Stimulated activated naive CD8-positive, alpha-beta T cell treated with anti-CD3 and anti-CD28 coated beads, Interleukin-15, Interleukin-2, amounts not matched to agents 100 U/mL and 50 U/mL, for 24 hours (primary cell): ENCODE measurements around the gene SLC2A4.
"Not testable (repeated sequence)": the region's sequence is repeated elsewhere in the genome, so short reads cannot be mapped to it uniquely, and the experiment has no call there.

Experiments used
- ATAC-seq: fragments of 150-1000 bp; cut with Tn5 transposase; one replicate; pipeline ENCODE4 v1.10.0; 2021
- DNase-seq: peaks from one replicate; pipeline ENCODE4 v3.0.0; 2021

Gene SLC2A4

GRCh38 chr17:7281074-7281952, at the start of gene SLC2A4:
Gene SLC2A4, plus strand, starts transcription at chr17:7281718. Its CDS starts 217 bp downstream, at chr17:7281935.
- DNase-seq (peak; percentile 96), ATAC-seq (peak; percentile 80)

GRCh38 chr17:7232114-7232513, 49.4 kb upstream of the SLC2A4 start:
- ATAC-seq, result no peak
- DNase-seq, result no peak

- no peak for DNase-seq
- ATAC-seq, result peak; percentile 1
These were observed 47.8 kb upstream of the SLC2A4 start for GRCh38 chr17:7233701-7234082.

- peak; percentile 96 for DNase-seq
These were observed 47.2 kb upstream of the SLC2A4 start, which contains the start of gene DVL2 for GRCh38 chr17:7234083-7234951. Gene DVL2, minus strand, starts transcription at chr17:7234517. Its CDS starts 255 bp downstream, at chr17:7234262.

GRCh38 chr17:7235693-7236665, 45.5 kb upstream of the SLC2A4 start:
- DNase-seq, result no peak
- no peak for ATAC-seq

More at GRCh38 chr17:7234083-7234951, 47.2 kb upstream of the SLC2A4 start, which contains the start of gene DVL2:
- ATAC-seq, result peak; percentile 40

GRCh38 chr17:7236808-7237207, 44.7 kb upstream of the SLC2A4 start:
- ATAC-seq (no peak), DNase-seq (no peak)

GRCh38 chr17:7237266-7237760, 44.2 kb upstream of the SLC2A4 start:
- DNase-seq (no peak), ATAC-seq (no peak)

- peak; percentile 54 for ATAC-seq
- DNase-seq, result peak; percentile 92
These were observed 43.6 kb upstream of the SLC2A4 start for GRCh38 chr17:7237761-7238419.

- ATAC-seq, result no peak
- peak; percentile 44 for DNase-seq
These were observed 43.0 kb upstream of the SLC2A4 start for GRCh38 chr17:7238420-7239090.

- peak; percentile 64 for ATAC-seq
These were observed 42.2 kb upstream of the SLC2A4 start, which contains the start of gene PHF23 for GRCh38 chr17:7239091-7240027. Gene PHF23, minus strand, starts transcription at chr17:7239457. Its CDS starts 178 bp downstream, at chr17:7239279.

GRCh38 chr17:7240375-7240774, 41.1 kb upstream of the SLC2A4 start:
- DNase-seq, result no peak
- no peak for ATAC-seq

More at GRCh38 chr17:7239091-7240027, 42.2 kb upstream of the SLC2A4 start, which contains the start of gene PHF23:
- peak; percentile 97 for DNase-seq

- DNase-seq, result no peak
- ATAC-seq, result no peak
These were observed 40.3 kb upstream of the SLC2A4 start for GRCh38 chr17:7241090-7241733.

- peak; percentile 95 for DNase-seq
- ATAC-seq, result peak; percentile 21
These were observed 39.5 kb upstream of the SLC2A4 start, which contains the start of gene GABARAP for GRCh38 chr17:7241783-7242716. Gene GABARAP, minus strand, starts transcription at chr17:7242449. Its CDS starts 119 bp downstream, at chr17:7242330.

- ATAC-seq (peak; percentile 52), DNase-seq (peak; percentile 93)
These were observed 38.6 kb upstream of the SLC2A4 start for GRCh38 chr17:7242717-7243452.

- no peak for DNase-seq
- ATAC-seq, result no peak
These were observed 38.1 kb upstream of the SLC2A4 start for GRCh38 chr17:7243453-7243729.

- not testable (repeated sequence) for ATAC-seq, DNase-seq
These were observed 37.7 kb upstream of the SLC2A4 start for GRCh38 chr17:7243838-7244237.
